Retina (tissue), 1 donor: ENCODE results near the gene ACP3.
"Not testable (repeated sequence)": the region's sequence is repeated elsewhere in the genome, so short reads cannot be mapped to it uniquely, and the experiment has no call there.

Source experiments
- DNase-seq: peaks from one replicate; pipeline ENCODE4 v3.0.0-alpha.2; 2016

Gene ACP3

DNA sequence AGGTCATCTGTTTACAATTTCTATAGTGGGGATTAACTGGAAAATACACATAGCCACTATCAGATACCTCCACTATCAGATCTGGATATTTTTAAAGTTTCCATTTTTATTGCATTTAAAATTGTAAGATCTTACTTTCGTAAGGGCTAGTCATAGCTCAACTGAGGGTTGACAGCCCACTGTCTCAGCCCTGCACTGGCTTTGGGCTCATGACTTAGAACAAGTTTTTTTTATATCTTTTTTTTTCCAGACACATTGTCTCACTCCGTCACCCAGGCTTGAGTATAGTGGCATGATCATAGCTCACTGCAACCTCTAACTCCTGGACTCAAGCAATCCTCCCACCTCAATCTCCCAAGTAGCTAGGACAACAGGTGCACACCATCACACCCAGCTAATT is 51.3 kb downstream of the ACP3 start:
- no peak for DNase-seq

DNA sequence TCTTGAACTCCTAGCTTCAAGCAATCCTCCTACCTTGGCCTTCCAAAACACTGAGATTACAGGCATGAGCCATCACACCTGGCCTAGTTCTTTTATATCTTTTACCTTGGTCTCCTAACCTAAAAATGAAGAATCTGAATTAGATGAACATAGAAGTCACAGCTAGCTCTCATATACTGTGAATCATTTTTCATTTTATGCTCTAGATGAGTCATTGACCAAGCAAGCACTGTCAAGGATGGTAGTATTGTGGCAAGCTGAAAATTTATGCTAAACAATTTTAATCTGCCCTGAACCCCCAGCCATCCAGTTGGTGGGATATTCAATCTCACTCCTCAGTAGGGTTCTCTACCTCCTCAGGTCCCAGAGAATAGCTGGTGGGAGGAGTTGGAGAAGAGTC is 51.8 kb downstream of the ACP3 start:
- no peak for DNase-seq

DNA sequence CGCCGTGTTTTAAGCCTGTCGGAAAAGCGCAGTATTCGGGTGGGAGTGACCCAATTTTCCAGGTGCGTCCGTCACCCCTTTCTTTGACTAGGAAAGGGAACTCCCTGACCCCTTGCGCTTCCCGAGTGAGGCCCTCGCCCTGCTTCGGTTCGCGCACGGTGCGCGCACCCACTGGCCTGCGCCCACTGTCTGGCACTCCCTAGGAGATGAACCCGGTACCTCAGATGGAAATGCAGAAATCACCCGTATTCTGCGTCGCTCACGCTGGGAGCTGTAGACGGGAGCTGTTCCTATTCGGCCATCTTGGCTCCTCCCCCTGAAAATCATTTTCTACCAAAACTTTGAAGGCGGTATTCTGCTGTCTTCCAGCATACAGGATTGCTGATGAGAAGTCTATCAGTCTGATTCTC is 59.7 kb downstream of the ACP3 start:
- DNase-seq, result not testable (repeated sequence)

DNA sequence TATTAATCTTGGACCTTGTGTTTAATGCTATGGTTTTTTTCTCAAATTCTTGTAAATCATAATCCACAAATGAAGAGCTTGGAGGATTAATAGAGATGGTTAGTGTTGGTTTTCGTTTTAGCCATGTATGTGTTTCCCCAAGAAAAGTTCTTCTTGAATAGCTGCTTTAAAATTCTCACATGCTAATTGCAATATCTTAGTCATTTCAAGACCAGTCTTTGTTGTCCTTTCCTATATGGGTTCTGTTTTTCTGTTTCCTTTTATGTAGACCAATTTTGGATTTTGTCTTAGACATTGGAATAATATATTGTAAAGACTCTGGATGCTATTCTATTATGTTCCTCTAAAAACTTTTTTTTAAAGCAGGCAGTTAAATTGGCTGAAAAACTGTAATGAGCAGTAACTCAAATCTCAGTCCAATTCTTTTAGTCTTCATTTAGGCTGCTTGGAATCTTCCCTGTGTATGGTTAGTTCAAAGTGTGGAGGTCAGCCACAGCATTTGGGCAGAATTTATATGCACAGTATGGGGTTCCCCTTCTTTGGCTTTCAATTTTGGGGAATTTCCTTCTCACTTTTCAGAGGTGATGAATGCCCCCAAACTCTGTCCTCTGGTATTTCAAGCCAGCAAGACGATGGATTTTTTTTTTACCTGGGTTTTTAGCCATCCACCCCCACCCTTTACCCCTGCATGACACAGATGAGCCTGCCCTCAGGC is 61.0 kb downstream of the ACP3 start:
- DNase-seq, result no peak

DNA sequence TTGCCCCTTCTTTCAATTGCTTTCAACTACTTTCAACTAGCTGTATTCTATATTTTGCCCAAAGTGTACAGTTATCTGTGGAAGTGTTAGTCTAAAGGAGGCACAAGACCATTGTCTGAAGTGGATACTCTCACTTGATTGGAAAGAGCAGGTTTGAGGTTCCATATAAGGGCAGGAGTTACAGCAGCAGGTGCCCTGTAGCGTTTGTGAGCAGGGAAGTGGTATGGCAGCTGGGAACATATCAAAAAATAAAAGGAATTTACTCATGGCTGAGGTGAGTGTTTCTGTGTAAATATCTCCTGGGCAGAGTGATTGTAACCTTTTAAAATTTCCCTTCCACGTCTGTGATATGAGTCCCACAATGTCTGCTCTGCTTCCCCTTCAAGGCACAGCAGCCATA is 61.6 kb downstream of the ACP3 start:
- no peak for DNase-seq

DNA sequence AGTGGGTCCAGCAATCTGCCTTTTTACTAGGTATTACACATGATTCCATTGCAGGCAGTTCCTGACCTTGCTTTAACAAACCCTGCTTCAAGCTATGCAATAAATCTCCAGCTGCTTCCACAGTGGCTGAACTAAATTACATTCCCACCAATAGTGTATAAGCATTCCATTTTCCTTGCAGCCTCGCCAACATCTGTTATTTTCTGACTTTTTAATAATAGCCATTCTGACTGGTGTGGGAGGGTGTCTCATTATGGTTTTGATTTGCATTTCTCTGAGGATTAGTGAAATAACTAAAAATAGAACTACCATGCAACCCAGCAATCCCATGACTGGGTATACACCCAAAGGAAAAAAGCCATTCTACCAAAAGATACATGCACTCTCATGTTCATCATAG is 63.7 kb downstream of the ACP3 start:
- DNase-seq, result no peak

DNA sequence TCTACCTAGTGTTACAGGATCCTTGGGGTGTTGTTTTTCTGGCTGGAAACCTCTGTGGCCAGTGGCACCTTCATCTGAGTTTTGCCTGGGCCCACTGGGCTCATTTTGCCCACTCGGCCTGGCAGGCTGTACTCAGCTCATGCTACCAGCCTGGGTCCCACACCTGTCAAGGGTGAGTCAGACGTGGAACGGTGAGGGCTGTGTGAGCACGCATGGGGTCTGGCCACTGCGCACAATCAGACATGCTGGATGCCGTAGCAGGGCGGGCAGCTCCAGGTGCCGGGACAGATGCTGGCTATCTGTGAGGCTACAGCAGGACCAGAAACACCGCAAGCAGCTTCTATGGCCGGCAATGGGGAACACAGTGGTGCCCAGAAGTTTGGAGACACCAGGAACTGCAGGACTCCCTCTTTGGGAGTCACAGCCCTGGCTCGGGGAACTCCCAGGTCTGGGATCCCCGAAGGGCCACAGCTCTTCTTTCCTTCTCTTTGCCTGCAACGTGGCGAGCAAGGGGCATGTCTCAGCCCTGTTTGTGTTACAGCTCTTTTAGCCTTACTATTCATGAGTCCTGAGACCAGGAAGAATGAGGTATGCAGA is 64.2 kb downstream of the ACP3 start:
- DNase-seq, result no peak

DNA sequence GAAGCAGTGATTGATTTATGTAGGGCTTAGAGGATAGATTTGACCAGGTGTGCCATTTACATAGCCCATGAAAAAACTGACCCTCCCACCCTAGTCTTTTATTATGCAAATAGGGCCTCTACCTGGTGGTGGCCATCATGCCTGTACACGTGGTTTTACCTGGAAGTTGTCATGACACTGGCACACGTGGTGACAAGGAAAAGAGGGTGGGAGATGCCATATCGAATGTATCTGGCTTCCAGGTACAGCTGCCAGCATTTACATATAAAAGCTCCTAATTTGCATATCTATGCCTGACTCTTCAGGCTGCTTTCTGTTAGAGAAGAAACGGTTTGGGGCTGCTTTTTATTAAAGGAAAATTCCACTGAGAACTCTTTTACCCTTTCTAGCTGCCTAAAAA is 65.1 kb downstream of the ACP3 start:
- no peak for DNase-seq

DNA sequence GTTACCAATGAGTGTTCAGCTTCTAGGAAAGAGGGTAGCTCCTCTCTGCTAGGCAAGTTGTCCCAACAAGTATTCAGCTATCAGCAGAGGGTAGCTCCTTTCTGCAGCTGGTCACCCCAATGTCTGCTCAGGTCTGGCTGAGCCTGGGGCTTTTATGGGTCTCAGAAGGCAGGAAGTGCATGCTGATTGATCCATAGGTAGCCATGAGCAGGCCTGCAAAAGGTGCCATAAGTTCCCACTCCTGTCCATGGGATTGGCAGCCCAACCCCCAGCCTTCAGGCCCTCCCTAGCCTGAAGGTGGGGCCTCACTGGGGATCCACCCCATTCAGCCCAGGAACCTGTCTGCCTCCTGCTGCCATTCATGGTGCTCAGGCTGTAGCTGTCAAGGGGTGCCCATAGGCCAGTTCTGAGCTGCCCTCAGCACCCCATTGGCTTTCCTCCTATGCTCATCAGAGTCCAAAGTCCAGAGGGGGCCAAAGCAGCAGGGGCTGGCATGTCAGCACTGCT is 65.5 kb downstream of the ACP3 start:
- no peak for DNase-seq

DNA sequence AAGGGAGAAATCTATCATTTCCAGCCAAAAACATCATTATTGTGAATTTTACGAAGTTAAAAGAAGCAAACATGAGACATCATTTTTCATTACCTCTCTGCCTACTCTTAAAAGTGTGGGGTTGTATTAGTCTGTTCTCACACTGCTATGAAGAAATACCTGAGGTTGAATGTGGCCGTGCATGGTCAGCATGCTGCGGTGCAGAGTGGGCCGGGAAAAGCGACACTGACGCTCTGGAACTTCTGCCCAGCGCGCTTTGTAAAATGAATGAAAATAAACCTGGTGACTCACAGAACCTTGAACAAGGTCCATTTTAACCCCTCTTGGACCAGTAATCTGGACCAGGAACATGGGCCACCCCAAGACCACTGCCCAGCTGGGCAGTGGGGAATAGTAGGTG is 69.1 kb downstream of the ACP3 start:
- no peak for DNase-seq

DNA sequence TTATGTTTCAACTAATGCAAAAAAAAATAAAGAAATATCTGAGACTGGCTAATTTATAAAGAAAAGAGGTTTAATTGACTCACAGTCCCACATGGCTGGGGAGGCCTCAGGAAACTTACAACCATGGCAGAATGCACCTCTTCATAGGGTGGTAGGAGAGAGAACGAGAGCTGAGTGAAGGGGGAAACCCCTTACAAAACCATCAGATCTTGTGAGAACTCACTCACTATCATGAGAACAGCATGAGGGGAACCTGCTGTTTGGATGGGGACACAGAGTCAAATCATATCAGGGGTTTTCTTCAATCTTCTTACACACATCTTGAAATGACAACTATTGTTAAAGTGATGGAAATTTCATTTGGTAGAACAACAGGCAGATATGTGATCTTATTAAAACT is 75.5 kb downstream of the ACP3 start:
- DNase-seq, result not testable (repeated sequence)

DNA sequence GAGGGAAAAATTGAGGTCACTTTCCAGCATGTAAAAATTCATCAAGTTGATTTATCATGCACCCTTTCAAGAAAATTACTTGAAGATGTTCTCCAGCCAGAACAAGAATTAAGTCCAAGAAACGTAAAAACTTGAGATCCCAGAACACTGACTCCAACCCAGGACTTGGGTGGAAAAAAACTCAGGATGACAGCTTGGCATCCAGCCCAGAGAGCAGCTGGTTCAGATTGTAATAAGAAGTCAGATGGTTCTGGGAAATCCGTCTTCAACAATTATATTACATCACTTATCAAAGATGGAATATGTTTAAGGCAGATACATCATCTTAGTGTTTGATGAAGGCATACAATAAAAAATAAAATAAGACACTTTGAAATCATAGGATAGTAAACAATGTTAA is 77.1 kb downstream of the ACP3 start:
- no peak for DNase-seq

DNA sequence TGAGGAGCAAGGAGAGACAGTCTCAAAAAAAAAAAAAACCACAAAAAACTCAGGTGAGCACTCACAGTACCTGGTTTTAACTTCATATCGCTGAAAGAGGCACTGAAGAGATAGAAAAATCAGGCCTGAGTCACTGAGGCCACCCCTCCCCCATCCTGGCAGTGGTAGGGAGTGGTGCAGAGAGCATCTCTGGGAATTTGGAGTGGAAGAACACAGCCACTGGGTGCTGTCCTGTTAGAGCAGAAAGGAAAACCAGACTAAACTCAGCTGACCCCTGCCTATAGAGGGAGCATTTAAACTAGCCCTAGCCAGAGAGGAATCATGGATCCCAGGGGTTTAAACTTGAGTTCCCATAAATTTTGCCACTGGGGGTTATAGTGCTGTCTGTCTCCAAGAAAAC is 77.9 kb downstream of the ACP3 start:
- no peak for DNase-seq

DNA sequence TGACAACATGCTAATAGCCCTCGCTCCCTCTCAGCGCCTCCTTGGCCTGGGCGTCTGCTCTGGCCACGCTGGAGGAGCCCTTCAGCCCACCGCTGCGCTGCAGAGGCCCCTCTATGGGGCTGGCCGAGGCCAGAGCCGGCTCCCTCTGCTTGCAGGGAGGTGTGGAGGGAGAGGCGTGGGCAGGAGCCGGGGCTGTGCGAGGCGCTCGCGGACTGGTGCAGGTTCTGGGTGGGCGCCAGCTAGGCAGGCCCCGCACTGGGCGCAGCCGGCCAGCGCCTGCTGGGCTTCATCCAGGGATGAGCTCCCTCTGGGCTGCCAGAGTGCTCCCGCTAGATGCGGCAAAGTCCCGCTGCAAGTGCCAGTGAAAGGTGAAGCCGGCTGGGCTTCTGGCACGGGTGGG is 79.0 kb downstream of the ACP3 start:
- no peak for DNase-seq

DNA sequence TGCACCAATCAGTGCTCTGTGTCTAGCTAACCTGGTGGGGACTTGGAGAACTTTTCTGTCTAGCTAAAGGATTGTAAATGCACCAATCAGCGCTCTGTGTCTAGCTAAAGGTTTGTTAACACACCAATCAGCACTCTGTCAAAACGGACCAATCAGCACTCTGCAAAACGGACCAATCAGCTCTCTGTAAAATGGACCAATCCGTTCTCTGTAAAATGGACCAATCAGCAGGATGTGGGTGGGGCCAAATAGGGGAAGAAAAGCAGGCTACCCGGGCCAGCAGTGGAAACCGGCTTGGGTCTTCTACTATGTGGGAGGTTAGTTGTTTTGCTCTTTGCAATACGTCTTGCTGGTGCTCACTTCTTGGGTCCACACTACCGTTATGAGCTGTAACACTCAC is 79.6 kb downstream of the ACP3 start:
- not testable (repeated sequence) for DNase-seq

DNA sequence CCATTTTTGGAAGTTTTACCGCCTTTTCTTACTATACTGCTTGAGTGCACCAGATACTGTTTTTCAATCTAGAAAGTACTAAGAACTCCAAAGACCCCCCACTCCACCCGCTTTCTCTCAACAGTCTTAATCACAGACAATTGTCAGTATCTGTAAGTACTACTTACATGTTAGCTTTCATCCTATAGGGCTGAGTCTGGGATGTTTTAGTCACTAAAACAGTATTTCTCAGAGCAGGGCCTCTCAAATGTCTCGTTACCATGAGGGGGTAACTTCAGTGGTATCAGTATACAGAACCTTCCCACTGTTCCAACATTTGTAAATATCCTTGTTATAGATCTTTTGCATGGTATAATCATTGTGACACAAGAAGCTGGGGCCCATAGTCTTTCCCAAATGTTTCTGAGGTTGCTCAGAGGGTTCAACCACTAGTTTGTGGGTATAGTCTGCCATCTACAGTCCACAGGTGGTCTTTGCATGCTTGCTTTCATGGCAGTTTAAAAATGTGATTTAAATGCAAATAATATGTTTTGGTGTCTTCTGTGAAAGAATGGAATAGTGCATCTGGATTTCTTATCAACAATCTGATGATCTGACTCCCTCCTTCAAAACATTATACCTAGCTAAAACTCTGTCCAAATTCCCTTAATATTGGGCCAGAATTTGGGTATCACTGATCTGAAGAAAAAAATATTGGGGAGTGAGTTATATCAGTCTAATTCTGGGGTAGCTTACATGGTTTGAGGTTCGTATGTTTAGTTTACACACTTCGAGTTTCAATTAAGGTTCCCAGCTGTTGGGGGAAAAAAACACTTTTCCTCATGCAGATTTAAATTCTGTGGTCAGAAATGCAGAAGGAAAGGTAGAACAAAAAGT is 82.1 kb downstream of the ACP3 start:
- peak; percentile 45 for DNase-seq

DNA sequence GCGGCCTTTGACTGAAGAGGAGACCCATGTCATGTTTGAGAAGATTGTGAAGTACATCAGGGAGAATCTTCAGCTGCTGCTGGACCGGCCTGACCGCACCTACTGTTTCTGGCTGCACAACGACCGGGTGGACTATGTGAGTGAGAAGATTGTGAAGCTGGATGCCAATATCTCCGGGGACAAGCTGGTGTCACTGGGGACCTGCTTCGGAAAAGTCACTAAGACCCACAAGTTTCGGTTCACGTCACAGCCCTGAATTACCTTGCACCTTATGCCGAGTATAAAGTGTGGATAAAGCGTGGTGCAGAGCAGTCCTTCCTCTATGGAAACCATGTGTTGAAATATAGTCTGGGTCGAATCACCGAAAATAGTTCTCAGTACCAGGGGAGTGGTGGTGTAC is 84.0 kb downstream of the ACP3 start:
- DNase-seq, result no peak

DNA sequence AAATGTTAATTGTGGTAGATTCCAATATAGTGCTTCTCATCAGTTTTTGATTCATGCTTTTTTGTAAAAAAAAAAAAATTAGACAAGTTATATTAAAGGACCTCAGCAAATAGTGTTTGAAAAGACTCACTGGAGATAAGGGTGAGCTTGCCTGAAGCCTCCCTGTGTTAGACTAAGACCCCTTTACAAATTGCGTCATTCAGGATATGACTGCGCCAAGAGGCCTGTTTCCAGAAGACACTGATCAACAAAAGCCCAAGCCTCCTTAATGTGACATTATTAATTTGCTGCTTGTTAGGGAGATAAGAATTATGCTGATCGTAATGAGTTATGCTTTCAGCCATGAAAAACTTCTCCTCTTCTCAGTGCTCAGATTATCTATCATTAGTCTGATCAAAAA is 87.1 kb downstream of the ACP3 start:
- peak; percentile 12 for DNase-seq

DNA sequence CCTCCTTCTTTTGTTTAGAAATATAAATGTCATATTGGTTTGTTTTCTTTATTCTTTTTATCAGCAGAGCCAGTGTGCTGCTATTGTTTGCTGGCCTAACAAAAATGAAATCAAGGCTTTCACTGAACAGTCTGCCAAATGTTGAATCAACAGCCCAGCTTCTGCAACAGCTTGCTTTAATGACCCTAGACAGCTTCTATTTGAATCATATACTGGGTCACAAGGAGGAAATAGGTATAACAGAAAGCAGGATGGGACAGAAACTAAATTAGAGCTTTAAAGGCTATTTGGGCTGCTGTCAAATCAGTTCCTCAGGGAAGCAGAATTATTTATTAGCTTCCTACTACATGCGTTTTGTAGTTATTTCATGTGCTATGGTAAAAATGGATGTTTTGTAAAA is 88.0 kb downstream of the ACP3 start:
- DNase-seq, result peak; percentile 18

DNA sequence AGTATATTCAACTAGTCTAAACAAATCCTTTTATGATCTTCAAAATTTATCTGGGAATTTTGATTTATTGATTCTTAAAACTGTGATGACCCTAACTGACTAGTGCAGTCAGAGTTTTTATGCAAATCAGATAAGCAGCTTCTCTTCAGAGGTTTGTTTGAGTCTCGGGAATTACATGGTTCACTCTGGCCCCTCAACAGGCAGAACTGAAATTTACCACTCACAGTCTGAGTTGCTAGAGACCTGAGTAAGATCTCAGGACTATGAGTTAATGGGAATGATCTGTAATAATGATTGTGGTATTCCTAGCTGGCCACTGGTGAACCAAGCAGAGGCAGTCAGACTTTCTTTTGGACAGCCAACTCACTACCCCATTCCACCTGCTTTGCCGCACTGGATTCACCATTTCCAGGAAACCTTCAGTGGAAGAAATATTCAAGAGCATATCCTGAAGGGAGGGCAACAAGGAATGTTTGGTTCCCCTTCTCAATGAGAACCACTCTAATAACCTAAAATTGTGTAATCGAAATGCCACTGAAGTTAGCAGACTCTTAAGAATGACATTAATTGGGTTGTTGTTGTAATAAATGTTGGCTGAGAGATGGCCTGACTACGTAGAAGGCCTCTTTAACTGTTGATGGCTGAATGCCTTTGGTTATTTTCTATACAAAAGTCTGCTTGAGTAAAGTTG is 88.5 kb downstream of the ACP3 start:
- no peak for DNase-seq

DNA sequence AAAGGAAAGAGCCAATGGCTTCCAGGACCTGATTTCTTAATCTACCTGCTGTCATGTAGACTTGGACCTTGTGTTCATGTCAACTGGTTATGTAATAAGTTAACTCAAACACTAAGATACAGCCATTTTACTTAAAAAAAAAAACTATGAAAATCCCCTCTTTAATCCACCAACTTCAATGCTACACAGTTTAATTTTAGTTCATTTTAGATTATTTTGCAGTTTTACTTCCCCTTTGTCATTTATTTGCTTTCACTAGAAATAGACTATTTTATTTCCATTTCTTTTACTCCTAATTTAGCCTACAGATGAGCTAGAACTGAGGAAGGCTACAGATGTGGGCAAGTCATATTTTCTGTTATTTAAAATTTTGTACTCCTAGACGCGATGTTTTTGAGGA is 89.4 kb downstream of the ACP3 start:
- DNase-seq, result no peak

DNA sequence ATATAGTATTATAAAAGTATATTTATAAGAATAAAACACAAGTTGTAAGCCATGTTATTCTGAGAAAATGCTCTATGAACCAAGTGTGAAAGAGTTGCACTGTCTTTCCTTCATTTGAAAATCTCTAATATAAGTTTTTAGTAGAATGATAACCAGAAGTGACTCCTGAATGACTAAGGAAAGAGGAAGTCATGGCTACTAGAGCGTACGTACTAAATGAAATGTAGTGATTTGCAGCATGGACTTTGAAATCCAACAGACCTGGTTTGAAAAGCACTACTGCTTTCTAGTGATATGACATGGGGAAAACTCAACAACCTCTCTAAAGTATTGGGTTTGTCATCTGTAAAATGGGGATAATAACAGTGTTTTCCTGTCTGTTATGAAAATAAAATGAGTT is 89.8 kb downstream of the ACP3 start:
- no peak for DNase-seq
